ENCODE measurements around the gene GPR62.

Gene GPR62

DNA sequence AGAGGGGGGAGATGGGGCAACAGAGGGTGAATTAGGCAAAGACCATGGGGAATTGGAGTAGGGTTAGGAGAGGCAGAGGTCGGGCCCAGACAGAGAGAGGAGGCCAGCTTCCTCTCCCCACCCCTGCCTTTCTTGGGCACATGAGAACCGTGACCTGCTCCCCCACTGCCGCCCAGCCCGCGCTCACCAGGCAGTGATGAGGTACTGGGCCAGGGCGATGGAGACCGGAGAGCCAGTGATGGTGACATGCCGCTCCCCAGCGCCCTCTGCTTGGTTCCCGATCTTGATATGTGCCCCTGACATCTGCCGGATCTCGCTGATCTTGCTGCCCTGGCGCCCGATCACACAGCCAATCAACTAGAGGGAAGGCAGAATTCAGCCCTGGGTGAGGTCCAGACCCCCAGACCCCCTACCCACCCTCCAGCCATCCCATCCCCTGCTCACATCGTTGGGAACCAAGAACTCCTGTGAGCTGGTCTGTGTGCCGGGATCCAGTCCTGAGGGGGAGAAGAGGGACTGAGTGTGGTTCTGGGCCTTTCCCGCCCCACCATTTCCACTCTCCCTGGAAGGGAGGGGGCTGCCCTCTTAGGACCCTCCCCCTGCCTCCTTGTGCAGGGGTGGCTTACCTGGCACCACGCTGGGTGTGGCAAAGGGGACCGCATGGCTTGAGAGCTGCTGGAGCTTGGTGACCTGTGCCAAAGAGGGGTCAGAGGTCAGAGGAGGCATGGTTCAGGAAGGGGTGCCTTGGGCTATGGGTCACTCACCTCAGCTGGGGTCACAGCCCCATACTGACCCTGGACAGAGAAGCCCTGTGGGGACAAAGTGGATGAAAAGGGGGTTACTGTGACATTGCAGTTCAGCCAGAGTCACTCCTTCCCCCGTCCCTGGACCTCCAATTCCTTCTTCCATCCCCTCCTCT, 3.7 kb downstream of the GPR62 start:
- no peaks in the 10 kb centered on the region for H3K9me3 Mint-ChIP-seq
- no peak overlapping the region for H3K27ac Mint-ChIP-seq
- peaks cover 4% of the 10 kb centered on the region for H3K36me3 Mint-ChIP-seq (ENCODE audit: low read depth)
- H3K4me3 Mint-ChIP-seq: no peak overlapping the region
- H3K27me3 Mint-ChIP-seq (ENCODE audit: low read depth): peaks cover 22% of the 10 kb centered on the region
- peaks cover 5% of the 10 kb centered on the region for H3K4me1 Mint-ChIP-seq (ENCODE audit: low read depth)

GRCh38 chr3:51959651-51960050, 4.5 kb downstream of the GPR62 start:
- Mint-ChIP-seq H3K4me3 (no peak overlapping the region), H3K27ac (no peak overlapping the region), H3K27me3 (ENCODE audit: low read depth) (peaks cover 14% of the 10 kb centered on the region), H3K36me3 (ENCODE audit: low read depth) (peaks cover 4% of the 10 kb centered on the region), H3K9me3 (no peaks in the 10 kb centered on the region), H3K4me1 (ENCODE audit: low read depth) (peaks cover 5% of the 10 kb centered on the region)

- Mint-ChIP-seq H3K9me3 (no peaks in the 10 kb centered on the region), H3K4me1 (ENCODE audit: low read depth) (peaks cover 8% of the 10 kb centered on the region), H3K27me3 (ENCODE audit: low read depth) (peaks cover 7% of the 10 kb centered on the region), H3K36me3 (ENCODE audit: low read depth) (peaks cover 4% of the 10 kb centered on the region), H3K4me3 (no peak overlapping the region), H3K27ac (no peak overlapping the region)
Measured at GRCh38 chr3:51960386-51960785, 5.2 kb downstream of the GPR62 start.

DNA sequence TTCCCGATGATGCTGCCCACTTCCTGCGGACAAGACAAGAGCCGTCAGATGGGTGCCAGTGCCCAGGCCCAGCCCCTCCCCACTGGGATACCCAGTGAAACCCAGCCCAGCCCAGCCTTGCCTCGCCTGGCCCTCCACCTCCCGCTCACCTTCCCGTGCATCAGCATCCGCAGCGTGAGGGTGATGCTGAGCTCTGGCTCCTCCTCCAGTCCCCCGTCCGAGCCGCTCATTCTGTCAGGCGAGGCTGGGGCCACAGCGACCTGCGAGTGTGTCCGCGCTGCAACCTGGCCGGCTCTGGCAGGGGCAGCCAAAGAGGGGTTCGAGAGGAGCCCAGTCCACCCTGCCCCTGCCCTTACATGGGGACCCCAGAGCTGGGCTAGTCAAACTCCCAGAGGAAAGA, 5.8 kb downstream of the GPR62 start:
- Mint-ChIP-seq H3K9me3 (no peaks in the 10 kb centered on the region), H3K4me3 (no peak overlapping the region), H3K4me1 (ENCODE audit: low read depth) (peaks cover 8% of the 10 kb centered on the region), H3K27me3 (ENCODE audit: low read depth) (peaks cover 7% of the 10 kb centered on the region), H3K36me3 (ENCODE audit: low read depth) (peaks cover 4% of the 10 kb centered on the region), H3K27ac (no peak overlapping the region)

DNA sequence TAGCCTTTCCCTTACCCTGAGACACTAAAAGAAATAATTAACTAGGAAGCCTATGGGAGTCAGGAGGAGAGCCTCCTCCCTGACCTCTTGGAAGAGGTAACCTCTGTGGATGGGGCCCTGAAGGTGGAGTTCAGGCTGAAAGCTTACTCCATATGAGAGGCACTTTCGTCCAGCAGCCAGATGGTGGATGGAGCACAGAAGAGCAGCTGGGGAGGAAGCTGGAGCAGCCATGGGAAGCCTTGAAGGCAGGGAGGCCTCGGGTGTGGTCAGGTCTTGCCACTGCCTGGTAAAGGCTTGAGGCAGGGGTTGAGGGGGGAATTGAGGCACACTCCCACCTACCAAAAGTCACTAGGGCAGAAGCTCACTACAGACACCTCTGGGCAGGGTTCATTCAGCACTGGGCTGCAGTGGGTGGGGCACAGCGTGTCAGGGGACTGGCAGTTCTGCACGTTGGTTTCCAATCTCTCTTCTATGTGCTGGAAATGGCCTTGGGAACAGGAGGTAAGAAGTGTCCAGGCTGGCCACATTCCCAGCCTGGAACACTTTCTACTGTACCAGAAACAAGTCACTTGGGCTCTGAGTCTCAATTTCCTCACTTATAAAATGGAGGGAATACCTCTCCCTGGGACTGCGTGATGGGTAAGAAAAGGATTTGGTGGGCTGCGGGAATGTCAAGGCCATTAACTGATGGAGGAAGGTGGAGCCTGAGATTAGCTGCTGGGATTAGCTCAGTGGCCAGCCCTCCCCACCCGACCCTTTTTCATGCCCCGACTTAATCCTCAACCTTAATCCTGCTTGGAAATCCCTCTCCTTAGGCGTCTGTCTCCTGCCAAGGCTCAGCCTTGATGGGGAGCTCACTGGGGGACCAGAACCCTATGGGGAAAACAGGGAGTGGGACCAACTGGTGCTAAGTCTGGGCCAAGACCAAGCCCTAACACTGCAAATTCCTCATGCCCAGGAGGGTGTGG, 6.7 kb downstream of the GPR62 start:
- Mint-ChIP-seq H3K36me3 (ENCODE audit: low read depth) (peaks cover 4% of the 10 kb centered on the region), H3K27ac (no peak overlapping the region), H3K4me1 (ENCODE audit: low read depth) (peaks cover 8% of the 10 kb centered on the region), H3K4me3 (no peak overlapping the region), H3K9me3 (no peaks in the 10 kb centered on the region), H3K27me3 (ENCODE audit: low read depth) (peaks cover 1% of the 10 kb centered on the region)

DNA sequence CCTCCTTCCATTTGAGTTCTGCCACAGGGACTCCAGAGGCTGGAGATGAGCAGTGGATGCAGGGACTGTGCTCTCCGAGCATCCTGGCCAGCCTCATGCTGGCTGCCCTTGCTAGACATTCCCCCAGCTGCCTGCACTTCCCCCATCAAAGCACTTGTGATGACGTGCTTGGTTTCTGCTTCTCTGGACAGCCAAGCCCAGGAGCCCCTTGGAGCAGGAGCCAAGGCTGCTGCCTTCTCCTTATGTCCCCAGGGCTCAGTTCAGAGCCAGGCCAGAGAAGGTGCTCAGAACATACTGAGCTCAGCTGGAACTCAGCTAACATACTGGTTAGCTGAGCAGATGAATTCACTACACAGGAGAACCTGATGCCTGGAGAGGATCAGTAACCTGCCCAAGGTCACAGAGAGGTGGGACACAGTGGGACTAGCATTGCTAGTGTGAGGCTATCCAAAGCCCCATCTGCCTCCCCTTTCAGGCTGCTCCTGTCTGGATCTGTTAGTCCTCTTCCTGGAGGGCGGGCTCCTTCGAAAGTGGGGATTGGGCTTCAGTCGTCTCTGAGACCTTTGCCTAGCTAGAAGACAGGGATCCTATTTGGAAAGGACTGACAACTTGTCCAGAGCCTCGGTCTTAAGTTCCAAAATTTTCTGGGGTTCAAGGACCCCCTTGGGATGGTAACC, 7.8 kb downstream of the GPR62 start:
- peaks cover 8% of the 10 kb centered on the region for H3K4me1 Mint-ChIP-seq (ENCODE audit: low read depth)
- H3K9me3 Mint-ChIP-seq: no peaks in the 10 kb centered on the region
- H3K27ac Mint-ChIP-seq: no peak overlapping the region
- peaks cover 4% of the 10 kb centered on the region for H3K36me3 Mint-ChIP-seq (ENCODE audit: low read depth)
- no peaks in the 10 kb centered on the region for H3K27me3 Mint-ChIP-seq (ENCODE audit: low read depth)
- H3K4me3 Mint-ChIP-seq: no peak overlapping the region

DNA sequence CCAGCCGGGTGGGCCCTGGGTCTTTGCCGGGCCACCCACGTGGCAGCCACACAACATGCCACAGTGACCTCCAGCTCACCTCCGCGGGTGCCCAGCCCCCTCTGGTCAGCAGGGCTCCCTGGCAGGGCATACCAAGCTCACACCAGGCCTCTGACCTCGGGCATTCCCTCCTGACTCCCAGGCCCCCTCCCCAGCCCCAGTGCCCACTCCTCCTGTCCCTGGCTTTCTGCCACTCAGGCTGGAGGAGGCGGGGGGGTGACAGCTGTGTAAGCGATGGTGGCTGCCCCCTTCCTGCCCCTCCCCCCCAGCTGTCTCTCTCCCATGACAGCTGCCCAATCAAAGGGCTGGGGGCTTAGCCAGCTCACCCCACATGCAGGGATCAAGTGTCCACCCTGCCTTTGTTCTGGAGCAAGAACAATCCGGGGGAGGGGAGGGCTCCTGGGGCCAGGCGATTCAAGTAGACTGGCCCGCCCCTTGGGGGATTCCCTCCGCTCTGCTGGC, 8.8 kb downstream of the GPR62 start:
- no peak overlapping the region for H3K27ac Mint-ChIP-seq
- no peaks in the 10 kb centered on the region for H3K27me3 Mint-ChIP-seq (ENCODE audit: low read depth)
- no peak overlapping the region for H3K4me3 Mint-ChIP-seq
- H3K9me3 Mint-ChIP-seq: no peaks in the 10 kb centered on the region
- no peaks in the 10 kb centered on the region for H3K36me3 Mint-ChIP-seq (ENCODE audit: low read depth)
- H3K4me1 Mint-ChIP-seq (ENCODE audit: low read depth): peaks cover 8% of the 10 kb centered on the region

DNA sequence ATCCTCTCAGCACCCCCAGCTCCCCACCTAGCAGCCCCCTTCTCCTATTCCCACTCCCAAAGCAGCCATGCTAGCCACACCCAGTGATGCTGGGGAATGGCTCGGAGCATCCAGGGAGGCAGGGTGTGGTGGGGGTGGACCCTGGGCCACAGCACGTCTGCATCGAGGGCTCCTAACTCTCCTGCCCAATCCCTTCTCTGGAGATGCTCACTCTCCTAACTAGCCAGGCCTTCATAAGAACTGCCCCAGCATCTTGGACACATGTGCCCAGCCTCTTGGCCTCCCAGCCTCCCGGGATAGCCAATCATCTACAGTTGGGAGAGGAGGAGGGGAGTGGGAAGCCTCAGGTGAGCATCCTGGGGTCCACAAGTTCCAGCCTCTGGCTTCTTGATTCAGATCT, 9.3 kb downstream of the GPR62 start:
- H3K27ac Mint-ChIP-seq: no peak overlapping the region
- H3K4me1 Mint-ChIP-seq (ENCODE audit: low read depth): peaks cover 8% of the 10 kb centered on the region
- no peak overlapping the region for H3K4me3 Mint-ChIP-seq
- no peaks in the 10 kb centered on the region for H3K9me3 Mint-ChIP-seq
- H3K27me3 Mint-ChIP-seq (ENCODE audit: low read depth): no peaks in the 10 kb centered on the region
- no peaks in the 10 kb centered on the region for H3K36me3 Mint-ChIP-seq (ENCODE audit: low read depth)

DNA sequence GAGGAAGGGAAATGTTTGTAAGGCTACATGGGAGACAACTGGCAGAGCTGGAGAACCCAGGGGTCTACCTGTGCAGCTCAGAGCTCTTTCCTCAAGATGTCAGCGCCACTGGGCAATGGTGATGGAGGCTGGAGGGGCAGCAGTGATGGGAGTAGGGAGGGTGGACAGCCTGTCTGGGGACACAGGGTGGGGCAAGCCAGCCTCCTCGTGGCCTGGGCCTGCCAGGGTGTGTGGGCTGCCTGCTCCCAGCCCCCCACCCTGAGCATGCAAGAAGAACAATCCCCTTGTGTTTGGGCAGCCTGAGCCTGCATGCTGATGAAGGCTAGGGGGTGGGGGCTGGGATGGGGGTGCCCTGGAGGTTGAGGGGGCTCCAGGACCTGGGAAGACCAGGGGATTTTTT, 10.8 kb downstream of the GPR62 start:
- H3K27ac Mint-ChIP-seq: no peak overlapping the region
- H3K27me3 Mint-ChIP-seq (ENCODE audit: low read depth): no peaks in the 10 kb centered on the region
- H3K4me3 Mint-ChIP-seq: peak overlapping the region; percentile 89
- H3K36me3 Mint-ChIP-seq (ENCODE audit: low read depth): no peaks in the 10 kb centered on the region
- H3K4me1 Mint-ChIP-seq (ENCODE audit: low read depth): peaks cover 8% of the 10 kb centered on the region
- H3K9me3 Mint-ChIP-seq: no peaks in the 10 kb centered on the region

DNA sequence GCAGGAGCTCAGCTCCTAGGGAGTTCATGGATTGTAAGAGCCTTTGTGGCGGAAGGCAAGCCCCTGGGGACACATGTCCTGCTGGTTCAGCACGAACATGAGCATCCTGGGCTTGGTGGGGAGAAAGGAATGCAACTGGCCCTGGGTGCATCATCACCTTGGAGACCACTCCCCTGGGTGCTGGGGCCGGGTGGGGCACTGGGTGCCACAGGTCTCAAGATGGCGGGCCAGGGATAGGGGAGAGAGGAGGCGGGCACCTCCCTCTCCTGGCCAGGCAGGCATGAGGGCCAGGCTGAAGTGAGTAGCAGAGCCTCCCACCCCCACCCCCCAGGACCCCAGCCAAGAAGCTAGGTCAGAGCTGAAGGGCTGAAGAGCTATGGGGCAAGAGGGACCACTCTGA, 11.3 kb downstream of the GPR62 start:
- no peaks in the 10 kb centered on the region for H3K27me3 Mint-ChIP-seq (ENCODE audit: low read depth)
- H3K9me3 Mint-ChIP-seq: no peaks in the 10 kb centered on the region

GRCh38 chr3:51966922-51967383, 11.8 kb downstream of the GPR62 start:
- Mint-ChIP-seq H3K36me3 (ENCODE audit: low read depth) (no peaks in the 10 kb centered on the region), H3K27me3 (ENCODE audit: low read depth) (no peaks in the 10 kb centered on the region), H3K4me1 (ENCODE audit: low read depth) (peaks cover 6% of the 10 kb centered on the region), H3K27ac (no peak overlapping the region), H3K4me3 (peak overlapping the region; percentile 89), H3K9me3 (no peaks in the 10 kb centered on the region)

More for the DNA sequence above, 11.3 kb downstream of the GPR62 start:
- Mint-ChIP-seq H3K4me3 (peak overlapping the region; percentile 89), H3K4me1 (ENCODE audit: low read depth) (peaks cover 8% of the 10 kb centered on the region), H3K36me3 (ENCODE audit: low read depth) (no peaks in the 10 kb centered on the region), H3K27ac (peak overlapping the region; percentile 41)

GRCh38 chr3:51967384-51968169, 12.4 kb downstream of the GPR62 start, which contains the start of gene PCBP4:
Gene PCBP4, minus strand, starts transcription at chr3:51967454. Its CDS starts 6,214 bp downstream, at chr3:51961240.
- H3K27ac Mint-ChIP-seq: peak within 1 kb of the TSS; percentile 49
- peaks cover 6% of the 10 kb centered on the region for H3K4me1 Mint-ChIP-seq (ENCODE audit: low read depth)
- no peaks in the 10 kb centered on the region for H3K36me3 Mint-ChIP-seq (ENCODE audit: low read depth)
- H3K9me3 Mint-ChIP-seq: no peaks in the 10 kb centered on the region
- no peaks in the 10 kb centered on the region for H3K27me3 Mint-ChIP-seq (ENCODE audit: low read depth)
- H3K4me3 Mint-ChIP-seq: peak within 1 kb of the TSS; percentile 89

GRCh38 chr3:51968170-51968775, 13.1 kb downstream of the GPR62 start:
- peaks cover 6% of the 10 kb centered on the region for H3K4me1 Mint-ChIP-seq (ENCODE audit: low read depth)
- H3K27ac Mint-ChIP-seq: peak overlapping the region; percentile 49
- H3K4me3 Mint-ChIP-seq: peak overlapping the region; percentile 85
- H3K36me3 Mint-ChIP-seq (ENCODE audit: low read depth): no peaks in the 10 kb centered on the region
- H3K9me3 Mint-ChIP-seq: no peaks in the 10 kb centered on the region
- no peaks in the 10 kb centered on the region for H3K27me3 Mint-ChIP-seq (ENCODE audit: low read depth)

Data from T-helper 1 cell treated with Interleukin-12 subunit alpha and Interleukin-12 subunit beta and Interleukin-4 antibody, amounts not matched to agents 30 μg/mL and 1 μg/mL, for 36 hours (primary cell).